H1 (cell line): ENCODE data around the gene RALGAPA2. TPM values are rescaled to one million over a fixed set of nuclear protein-coding genes. Genes with fewer than 3 reads are reported as not detected.

ENCODE experiments used
- CBX8 ChIP-seq: fragments of 300-800, 300-1000 bp; sonication (generic); IDR thresholded peaks from 2 replicates; pipeline ENCODE4 v1.7.1; 2016; ENCODE audit warnings: low read depth, low read length, borderline replicate concordance
- CHD1 ChIP-seq: IDR thresholded peaks from 2 replicates; pipeline ENCODE4 v1.6.1; 2012; ENCODE audit warnings: low read depth, low read length, improper control_type of control experiment
- E2F6 ChIP-seq: IDR thresholded peaks from 2 replicates; pipeline ENCODE4 v1.6.1; 2012; ENCODE audit warnings: inconsistent platforms
- EZH2 ChIP-seq: fragments of 200-600 bp; sonication (generic); IDR thresholded peaks from 2 replicates; pipeline ENCODE4 v1.7.1; 2012; ENCODE audit warnings: low read depth, mild to moderate bottlenecking, moderate library complexity, low read length, inconsistent platforms; ENCODE audit not compliant: severe bottlenecking
- MAX ChIP-seq: IDR thresholded peaks from 2 replicates; pipeline ENCODE4 v1.6.1; 2012; ENCODE audit warnings: inconsistent platforms
- PHF8 ChIP-seq: fragments of 200-600 bp; sonication (generic); conservative IDR thresholded peaks from 2 replicates; pipeline ENCODE4 v1.7.1; 2012; ENCODE audit warnings: low read depth, mild to moderate bottlenecking, inconsistent platforms, low read length, moderate library complexity
- SUZ12 ChIP-seq: fragments of 200-600 bp; sonication (generic); IDR thresholded peaks from 2 replicates; pipeline ENCODE4 v1.6.1; 2012; ENCODE audit warnings: mild to moderate bottlenecking, inconsistent platforms, low read length, moderate library complexity, mixed read lengths
- polyA plus RNA-seq, 7 experiments: library from polyadenylated mRNA; depleted of rRNA in 3 of 7; stranded (reverse) in 5 of 7; unstranded in 2 of 7; fragments of >200 nt in 5 of 7; fragments of 200-250 nt in 2 of 7; gene quantifications; 1 replicate in 5 of 7; 2 replicates in 1 of 7; 4 replicates in 1 of 7; pipeline versions ENCODE4 v1.2.1 to v1.2.3, GENCODE V29; 2011 to 2013; ENCODE audit warnings: missing spikeins in 2 of 7, mixed read lengths in 2 of 7
- total RNA-seq: library from RNA; stranded (reverse); fragmentation: NEBNext Ultra II Directional; extraction: Animal tissue kit (Norgen Biotek cat#: 25700); gene quantifications from 2 replicates; pipeline ENCODE4 v1.2.1, GENCODE V29; 2021
- TF ChIP-seq, protein P1 (sequence below): fragments of 300-600 bp; sonication (generic); IDR thresholded peaks from 2 replicates; pipeline ENCODE4 v1.7.1; 2012; ENCODE audit warnings: low read length, moderate library complexity, mild to moderate bottlenecking, inconsistent platforms; ENCODE audit not compliant: insufficient replicate concordance

RALGAPA2 gene
- total and polyA plus RNA-seq, 2 of the 8 experiments (the other 6 are each of a cell fraction or from before 2014, with no cell fraction given): 5.1 to 25.5 TPM

- TF ChIP-seq, protein P1, sequence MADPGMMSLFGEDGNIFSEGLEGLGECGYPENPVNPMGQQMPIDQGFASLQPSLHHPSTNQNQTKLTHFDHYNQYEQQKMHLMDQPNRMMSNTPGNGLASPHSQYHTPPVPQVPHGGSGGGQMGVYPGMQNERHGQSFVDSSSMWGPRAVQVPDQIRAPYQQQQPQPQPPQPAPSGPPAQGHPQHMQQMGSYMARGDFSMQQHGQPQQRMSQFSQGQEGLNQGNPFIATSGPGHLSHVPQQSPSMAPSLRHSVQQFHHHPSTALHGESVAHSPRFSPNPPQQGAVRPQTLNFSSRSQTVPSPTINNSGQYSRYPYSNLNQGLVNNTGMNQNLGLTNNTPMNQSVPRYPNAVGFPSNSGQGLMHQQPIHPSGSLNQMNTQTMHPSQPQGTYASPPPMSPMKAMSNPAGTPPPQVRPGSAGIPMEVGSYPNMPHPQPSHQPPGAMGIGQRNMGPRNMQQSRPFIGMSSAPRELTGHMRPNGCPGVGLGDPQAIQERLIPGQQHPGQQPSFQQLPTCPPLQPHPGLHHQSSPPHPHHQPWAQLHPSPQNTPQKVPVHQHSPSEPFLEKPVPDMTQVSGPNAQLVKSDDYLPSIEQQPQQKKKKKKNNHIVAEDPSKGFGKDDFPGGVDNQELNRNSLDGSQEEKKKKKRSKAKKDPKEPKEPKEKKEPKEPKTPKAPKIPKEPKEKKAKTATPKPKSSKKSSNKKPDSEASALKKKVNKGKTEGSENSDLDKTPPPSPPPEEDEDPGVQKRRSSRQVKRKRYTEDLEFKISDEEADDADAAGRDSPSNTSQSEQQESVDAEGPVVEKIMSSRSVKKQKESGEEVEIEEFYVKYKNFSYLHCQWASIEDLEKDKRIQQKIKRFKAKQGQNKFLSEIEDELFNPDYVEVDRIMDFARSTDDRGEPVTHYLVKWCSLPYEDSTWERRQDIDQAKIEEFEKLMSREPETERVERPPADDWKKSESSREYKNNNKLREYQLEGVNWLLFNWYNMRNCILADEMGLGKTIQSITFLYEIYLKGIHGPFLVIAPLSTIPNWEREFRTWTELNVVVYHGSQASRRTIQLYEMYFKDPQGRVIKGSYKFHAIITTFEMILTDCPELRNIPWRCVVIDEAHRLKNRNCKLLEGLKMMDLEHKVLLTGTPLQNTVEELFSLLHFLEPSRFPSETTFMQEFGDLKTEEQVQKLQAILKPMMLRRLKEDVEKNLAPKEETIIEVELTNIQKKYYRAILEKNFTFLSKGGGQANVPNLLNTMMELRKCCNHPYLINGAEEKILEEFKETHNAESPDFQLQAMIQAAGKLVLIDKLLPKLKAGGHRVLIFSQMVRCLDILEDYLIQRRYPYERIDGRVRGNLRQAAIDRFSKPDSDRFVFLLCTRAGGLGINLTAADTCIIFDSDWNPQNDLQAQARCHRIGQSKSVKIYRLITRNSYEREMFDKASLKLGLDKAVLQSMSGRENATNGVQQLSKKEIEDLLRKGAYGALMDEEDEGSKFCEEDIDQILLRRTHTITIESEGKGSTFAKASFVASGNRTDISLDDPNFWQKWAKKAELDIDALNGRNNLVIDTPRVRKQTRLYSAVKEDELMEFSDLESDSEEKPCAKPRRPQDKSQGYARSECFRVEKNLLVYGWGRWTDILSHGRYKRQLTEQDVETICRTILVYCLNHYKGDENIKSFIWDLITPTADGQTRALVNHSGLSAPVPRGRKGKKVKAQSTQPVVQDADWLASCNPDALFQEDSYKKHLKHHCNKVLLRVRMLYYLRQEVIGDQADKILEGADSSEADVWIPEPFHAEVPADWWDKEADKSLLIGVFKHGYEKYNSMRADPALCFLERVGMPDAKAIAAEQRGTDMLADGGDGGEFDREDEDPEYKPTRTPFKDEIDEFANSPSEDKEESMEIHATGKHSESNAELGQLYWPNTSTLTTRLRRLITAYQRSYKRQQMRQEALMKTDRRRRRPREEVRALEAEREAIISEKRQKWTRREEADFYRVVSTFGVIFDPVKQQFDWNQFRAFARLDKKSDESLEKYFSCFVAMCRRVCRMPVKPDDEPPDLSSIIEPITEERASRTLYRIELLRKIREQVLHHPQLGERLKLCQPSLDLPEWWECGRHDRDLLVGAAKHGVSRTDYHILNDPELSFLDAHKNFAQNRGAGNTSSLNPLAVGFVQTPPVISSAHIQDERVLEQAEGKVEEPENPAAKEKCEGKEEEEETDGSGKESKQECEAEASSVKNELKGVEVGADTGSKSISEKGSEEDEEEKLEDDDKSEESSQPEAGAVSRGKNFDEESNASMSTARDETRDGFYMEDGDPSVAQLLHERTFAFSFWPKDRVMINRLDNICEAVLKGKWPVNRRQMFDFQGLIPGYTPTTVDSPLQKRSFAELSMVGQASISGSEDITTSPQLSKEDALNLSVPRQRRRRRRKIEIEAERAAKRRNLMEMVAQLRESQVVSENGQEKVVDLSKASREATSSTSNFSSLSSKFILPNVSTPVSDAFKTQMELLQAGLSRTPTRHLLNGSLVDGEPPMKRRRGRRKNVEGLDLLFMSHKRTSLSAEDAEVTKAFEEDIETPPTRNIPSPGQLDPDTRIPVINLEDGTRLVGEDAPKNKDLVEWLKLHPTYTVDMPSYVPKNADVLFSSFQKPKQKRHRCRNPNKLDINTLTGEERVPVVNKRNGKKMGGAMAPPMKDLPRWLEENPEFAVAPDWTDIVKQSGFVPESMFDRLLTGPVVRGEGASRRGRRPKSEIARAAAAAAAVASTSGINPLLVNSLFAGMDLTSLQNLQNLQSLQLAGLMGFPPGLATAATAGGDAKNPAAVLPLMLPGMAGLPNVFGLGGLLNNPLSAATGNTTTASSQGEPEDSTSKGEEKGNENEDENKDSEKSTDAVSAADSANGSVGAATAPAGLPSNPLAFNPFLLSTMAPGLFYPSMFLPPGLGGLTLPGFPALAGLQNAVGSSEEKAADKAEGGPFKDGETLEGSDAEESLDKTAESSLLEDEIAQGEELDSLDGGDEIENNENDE: peak; percentile 45
- TF ChIP-seq PHF8: no peak
- no peak for TF ChIP-seq CBX8
- peak; percentile 83 for TF ChIP-seq MAX
- TF ChIP-seq EZH2: peak; percentile 83
- TF ChIP-seq CHD1: no peak
- peak; percentile 53 for TF ChIP-seq E2F6
- peak; percentile 80; the same call in 1 of the 2 replicates for TF ChIP-seq SUZ12
These were observed 343.0 kb downstream of the RALGAPA2 start (continued) for GRCh38 chr20:20369250-20370093.
